ENCODE measurements around the gene TTC3.
"Not testable (repeated sequence)": the region's sequence is repeated elsewhere in the genome, so short reads cannot be mapped to it uniquely, and the experiment has no call there.

Gene TTC3

DNA sequence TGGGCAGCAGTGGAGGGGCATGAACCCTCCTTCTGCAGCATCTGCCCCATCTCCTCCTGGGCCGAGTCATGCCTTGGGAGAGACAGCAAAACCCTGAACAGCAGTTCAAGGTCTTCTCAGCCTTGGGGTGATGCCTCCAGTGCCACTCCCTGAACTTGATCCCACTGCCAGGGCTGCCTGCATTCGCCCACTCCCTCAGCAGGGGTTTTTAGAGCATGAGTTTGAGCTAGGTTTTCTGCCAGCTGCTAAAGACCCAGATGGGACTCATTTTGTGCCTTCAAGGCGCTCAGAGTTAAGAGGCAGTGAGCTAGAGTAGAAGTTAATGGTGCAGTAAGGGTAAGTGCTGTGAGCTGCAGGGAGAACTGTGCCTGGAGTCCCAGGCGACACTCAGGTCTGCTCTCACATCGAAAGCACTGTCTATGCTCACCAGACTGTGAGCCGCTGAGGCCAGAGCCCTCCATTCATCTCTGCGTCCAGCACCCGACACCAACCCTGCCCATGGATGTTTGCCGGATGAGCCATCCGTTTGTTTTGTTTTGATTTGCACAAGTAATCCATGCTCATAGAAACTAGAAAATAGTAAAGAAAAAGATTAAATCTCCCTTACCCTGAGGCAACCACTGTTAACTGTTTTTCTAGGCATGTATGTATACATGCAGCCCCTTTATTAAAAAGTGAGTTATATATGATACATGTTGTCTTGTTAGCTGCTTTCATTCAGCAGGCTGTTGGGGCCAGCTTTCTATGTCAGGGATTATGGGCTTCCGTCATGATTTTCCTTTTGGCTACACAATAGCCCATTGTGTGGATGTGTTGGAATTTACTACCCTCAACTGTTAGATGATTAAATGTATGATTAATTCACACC lies 126.2 kb downstream of the TTC3 start:
- no peak for DNase-seq

DNA sequence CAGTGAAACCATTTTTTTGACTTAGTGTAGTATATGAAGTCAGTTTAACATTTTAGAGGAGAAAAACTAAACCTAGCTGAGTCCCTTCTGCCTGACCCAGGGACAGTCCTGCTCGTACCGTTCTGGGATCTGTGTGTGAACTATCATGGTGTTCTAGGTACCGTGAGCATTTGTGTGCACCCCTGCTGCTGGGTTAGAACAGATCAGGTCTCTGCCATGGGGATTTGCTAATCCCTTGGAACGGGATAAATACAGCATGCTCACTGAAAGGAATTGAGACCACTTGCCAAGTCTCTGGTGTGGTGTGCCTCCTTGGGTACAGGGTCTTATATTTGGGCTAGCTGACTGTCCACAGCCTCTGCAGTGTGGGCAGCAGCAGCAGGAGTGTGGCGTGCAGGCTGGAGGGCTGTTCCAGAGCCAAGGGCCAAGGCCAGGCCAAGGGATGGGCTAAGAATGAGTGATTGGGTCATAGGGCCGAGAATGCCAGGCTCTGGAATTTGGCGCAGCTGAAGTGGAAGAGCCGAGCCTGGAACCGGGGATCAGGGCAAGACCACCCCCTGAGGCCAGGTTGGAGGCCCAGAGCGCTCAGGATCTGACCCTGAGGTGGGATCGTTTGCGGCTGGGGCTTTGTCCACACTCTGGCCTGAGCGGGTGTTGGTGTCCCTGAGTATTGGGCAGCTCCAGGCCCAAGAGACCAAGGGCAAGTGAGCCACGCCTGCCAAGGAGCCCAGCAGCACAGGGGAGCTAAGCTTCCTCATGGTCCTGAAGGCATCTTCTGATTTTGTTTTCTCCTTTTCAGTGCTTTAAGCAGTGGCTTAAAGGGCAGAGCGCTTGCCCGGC lies 127.8 kb downstream of the TTC3 start:
- DNase-seq = no peak

- DNase-seq = no peak
Observed at GRCh38 chr21:37202221-37203110, 129.4 kb downstream of the TTC3 start.

- DNase-seq = no peak
Observed at GRCh38 chr21:37204580-37204979, 131.5 kb downstream of the TTC3 start.

DNA sequence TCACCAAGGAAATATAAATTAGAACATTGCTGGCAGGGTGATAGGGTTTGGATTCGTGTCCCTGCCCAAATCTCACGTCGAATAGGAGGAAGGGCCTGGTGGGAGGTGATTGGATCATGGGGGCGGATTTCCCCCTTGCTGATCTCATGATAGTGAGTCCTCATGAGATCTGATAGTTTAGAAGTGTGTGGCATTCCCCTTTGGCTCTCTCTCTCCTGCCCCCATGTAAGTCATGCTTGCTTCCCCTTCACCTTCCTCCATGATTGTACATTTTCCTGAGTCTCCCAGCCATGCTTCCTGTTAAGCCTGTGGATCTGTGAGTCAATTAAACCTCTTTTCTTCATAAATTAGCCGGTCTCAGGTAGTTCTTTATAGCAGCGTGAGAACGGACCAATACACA lies 133.4 kb downstream of the TTC3 start:
- peak; percentile 38 to 73 for DNase-seq

DNA sequence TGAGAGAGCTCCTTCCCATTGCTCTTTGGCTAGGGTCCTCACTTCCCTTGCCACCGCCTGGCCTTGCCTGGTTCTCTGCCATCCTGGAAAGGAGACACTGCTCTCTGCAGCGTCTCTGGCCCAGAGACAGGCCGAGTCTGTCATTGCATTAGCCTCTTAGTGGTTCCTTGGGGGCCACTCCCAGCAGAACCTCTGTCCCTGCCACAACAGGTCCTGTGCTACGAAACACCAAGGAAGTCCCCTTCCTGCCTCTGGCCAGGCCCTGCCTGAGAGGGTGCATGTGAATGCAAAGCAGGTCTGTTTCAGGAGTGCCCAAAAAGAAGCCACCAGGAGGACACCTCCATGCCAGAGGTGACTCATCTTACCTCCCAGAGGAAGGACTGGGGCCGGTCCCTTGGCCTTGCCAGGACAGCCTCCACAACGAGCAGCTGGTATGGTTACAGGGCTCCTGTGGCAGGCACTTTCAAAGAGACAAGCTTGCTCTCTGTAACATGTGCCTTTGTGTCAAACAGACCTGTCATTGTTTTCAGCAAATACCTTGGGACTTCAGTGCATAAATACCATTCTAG lies 134.5 kb downstream of the TTC3 start:
- peak; percentile 3 to 47 for DNase-seq

- peak; percentile 86 to 91 for DNase-seq
Observed at GRCh38 chr21:37208056-37208721, 135.1 kb downstream of the TTC3 start.

DNA sequence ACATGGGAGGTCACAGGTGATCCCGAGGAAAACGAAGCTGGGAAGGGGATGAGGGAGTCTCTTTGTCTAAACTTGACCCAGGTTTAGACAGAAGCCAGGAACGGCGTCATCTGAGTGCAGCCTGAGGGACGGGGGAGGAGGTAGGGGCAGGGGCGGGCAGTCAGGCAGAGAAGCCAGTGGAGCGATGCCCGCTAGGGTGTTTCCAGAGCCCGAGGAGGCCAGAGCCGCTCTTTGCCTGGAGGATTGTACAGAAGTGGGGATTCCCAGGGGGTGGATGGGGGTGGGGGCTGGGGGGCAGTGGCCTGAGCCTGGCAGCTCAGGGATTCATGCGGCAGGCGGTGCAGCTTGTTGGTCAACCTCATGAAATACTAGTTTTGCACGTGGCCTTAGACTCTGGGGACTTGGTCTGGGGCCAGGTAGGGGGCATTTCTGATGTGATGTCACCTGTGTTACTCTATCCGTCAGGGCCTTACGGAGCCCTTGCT lies 135.7 kb downstream of the TTC3 start:
- no peak for DNase-seq

- peak; percentile 49 to 65 for DNase-seq
Observed at GRCh38 chr21:37210130-37210529, 137.1 kb downstream of the TTC3 start.

DNA sequence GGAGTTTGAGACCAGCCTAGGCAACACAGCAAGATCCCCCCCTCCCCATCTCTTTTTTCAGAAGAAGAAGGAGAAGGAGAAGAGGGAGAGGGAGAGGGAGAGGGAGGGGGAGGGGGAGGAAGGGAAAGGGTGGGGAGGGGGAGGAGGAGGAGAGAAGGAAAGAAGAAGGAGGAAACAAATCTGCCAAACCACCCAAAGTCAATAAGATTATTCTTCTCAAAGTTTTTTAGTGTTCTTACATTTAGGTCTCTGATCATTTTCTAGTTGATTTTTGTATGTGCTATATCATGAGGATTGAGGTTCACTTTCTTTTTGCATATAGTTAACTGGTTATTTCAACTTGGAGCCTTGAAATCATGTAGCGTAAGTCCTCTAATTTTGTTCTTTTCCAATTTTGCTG lies 137.7 kb downstream of the TTC3 start:
- DNase-seq = no peak

DNA sequence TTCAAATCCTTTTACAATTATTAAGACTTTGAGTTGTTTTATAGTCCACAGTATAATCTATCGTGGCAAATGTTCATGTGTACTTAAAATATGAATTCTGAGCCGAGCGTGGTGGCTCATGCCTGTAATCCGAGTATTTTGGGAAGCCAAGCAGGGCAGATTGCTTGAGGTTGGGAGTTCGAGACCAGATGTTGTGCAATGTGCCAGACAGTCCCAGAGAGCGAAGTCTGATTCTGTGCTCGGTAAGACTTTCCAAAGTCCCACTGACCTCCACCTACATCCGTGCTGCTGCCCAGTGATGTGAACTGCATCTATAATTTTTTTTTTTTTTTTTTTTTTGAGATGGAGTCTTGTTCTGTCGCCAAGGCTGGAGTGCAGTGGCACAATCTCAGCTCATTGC lies 141.9 kb downstream of the TTC3 start:
- no peak for DNase-seq

GRCh38 chr21:37219761-37220432 lies 146.8 kb downstream of the TTC3 start:
- peak in 1 of 2 donors; percentile 15 for DNase-seq

DNA sequence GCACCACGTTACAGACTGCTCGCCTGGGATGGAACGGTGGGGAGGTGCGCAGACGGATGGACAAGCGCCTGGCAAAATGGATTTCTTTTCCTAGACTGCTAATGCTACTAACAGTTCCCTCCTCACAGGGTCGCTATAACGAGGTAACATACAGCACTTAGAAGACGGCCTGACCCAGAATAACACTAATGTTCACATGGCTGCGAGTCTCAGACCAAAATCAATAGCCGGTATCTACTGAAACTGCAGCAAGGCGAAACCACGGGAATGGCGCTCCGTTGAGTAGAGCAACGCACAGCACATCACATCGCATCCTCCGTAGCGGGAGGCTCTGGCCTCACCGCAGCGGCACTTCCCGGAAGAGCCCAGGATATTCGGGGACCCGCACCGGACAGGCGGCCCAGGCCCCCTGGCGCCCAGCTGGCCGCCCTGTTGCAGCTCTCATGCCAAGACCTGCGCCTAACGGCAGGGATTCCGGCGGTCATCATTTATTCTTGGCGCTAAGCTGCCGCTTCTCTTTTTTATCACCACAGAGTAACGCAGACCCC lies 147.5 kb downstream of the TTC3 start:
- DNase-seq = peak; percentile 7 to 16

- peak; percentile 91 to 96 for DNase-seq
Observed at GRCh38 chr21:37220981-37221664, 148.1 kb downstream of the TTC3 start.

GRCh38 chr21:37222248-37222647 lies 149.2 kb downstream of the TTC3 start:
- not testable (repeated sequence) for DNase-seq

DNA sequence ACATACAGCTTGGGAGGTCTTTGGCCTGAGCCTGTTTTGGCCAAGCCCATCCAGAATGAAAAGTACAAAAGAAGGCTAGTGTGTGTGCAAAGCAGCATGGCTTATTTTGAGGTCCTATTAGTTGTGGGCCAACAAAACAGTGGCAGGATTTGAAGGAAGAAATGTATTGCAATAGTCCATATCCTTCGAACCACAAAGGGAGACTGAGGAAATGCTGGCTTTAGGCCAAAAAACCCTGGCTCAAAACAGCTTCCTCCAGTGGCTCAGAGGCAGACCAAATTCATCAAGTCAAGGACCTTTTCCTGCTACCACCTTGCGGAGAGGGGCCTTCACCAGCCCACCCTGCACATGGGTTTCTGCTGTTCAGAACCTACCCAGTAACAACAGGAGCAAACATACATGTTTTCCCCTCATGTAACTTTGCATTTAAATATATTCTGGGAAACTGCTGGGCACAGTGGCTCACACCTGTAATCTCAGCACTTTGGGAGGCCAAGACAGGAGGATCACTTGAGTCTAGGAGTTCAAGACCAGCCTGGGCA lies 150.8 kb downstream of the TTC3 start:
- DNase-seq = no peak

- DNase-seq = no peak
Observed at GRCh38 chr21:37224861-37225839, 152.1 kb downstream of the TTC3 start.

Data from inflammatory macrophage treated with lipopolysaccharide for 1 hour (primary cell).